Erythroblast (primary cell): ENCODE measurements around the gene GTF2H3.

Source experiments
- GATA1 ChIP-seq: IDR thresholded peaks from 2 replicates; pipeline ENCODE4 v1.6.1; 2011; ENCODE audit warnings: low read depth, mild to moderate bottlenecking, control low read depth, low read length, moderate library complexity
- POLR2A ChIP-seq: IDR thresholded peaks from 2 replicates; pipeline ENCODE4 v1.6.1; 2011; ENCODE audit warnings: mild to moderate bottlenecking, low read length

DNA sequence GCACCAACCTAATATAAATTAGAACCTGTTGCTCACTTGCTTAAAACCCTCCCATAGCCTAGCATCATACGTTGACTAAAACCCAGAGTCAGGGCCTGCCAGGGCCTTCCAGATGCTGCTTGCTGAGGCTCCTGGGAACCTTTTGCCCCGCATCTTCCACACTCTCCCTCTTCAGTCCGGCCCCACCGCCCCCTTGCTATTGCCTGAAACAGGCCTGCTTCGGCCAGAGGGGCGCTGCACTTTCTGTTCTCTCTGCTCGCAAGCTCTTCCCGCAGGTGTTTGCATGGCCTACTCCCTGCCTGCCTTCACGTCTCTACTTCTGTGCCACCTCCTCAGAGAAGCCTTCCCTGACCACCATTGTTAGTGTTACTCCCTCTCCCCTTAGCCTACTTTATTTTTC is 23.6 kb downstream of the GTF2H3 start:
- no peak for TF ChIP-seq POLR2A
- TF ChIP-seq GATA1 = no peak
